HepG2 (cell line): ENCODE results near the gene EIF4G3. TPM values are rescaled to one million over a fixed set of nuclear protein-coding genes. Genes with fewer than 3 reads are reported as not detected.
A peak's percentile ranks its signal among the peaks of the same experiment; 100 is the strongest.

Experiments used
- ATF3 ChIP-seq: sonication (generic); formaldehyde crosslinking; IDR thresholded peaks from 2 replicates; pipeline ENCODE4 v1.4.0; 2020; ENCODE audit warnings: missing genetic modification reagents
- CBX1 ChIP-seq: IDR thresholded peaks from one replicate; pipeline ENCODE4 v1.6.1; 2016; ENCODE audit warnings: antibody characterized with exemption, low read depth
- CTCF ChIP-seq: sonication (generic); formaldehyde crosslinking; IDR thresholded peaks from 2 replicates; pipeline ENCODE4 v1.5.0; 2020; ENCODE audit warnings: mild to moderate bottlenecking, missing genetic modification reagents, moderate library complexity
- MAFF ChIP-seq: IDR thresholded peaks from 2 replicates; pipeline ENCODE4 v1.6.1; 2011; ENCODE audit warnings: low read depth, low read length, improper control_type of control experiment
- POLR2AphosphoS5 ChIP-seq: IDR thresholded peaks from 2 replicates; pipeline ENCODE4 v1.6.1; 2012; ENCODE audit warnings: low read depth, low read length
- PRDM10 ChIP-seq: sonication (generic); formaldehyde crosslinking; IDR thresholded peaks from 2 replicates; pipeline ENCODE4 v1.4.0; 2020; ENCODE audit warnings: low read depth, missing genetic modification reagents
- RARA ChIP-seq: IDR thresholded peaks from 2 replicates; pipeline ENCODE4 v1.6.1; 2016; ENCODE audit warnings: missing genetic modification reagents, missing compliant biosample characterization
- STAG1 ChIP-seq: sonication (generic); formaldehyde crosslinking; IDR thresholded peaks from 2 replicates; pipeline ENCODE4 v1.4.0; 2020; ENCODE audit warnings: missing genetic modification reagents
- ZNF124 ChIP-seq: sonication (generic); formaldehyde crosslinking; IDR thresholded peaks from 2 replicates; pipeline ENCODE4 v1.4.0; 2020; ENCODE audit warnings: missing genetic modification reagents
- ZNF282 ChIP-seq: fragments of 450-650 bp; IDR thresholded peaks from 2 replicates; pipeline ENCODE4 v1.6.1; 2018; ENCODE audit not compliant: partially characterized antibody
- ZNF543 ChIP-seq: sonication (generic); formaldehyde crosslinking; IDR thresholded peaks from 2 replicates; pipeline ENCODE4 v1.4.0; 2020; ENCODE audit warnings: mild to moderate bottlenecking, missing genetic modification reagents
- ZNF652 ChIP-seq: IDR thresholded peaks from 2 replicates; pipeline ENCODE4 v1.6.1; 2016; ENCODE audit warnings: low read depth, borderline replicate concordance
- ZNF709 ChIP-seq: sonication (generic); formaldehyde crosslinking; IDR thresholded peaks from 2 replicates; pipeline ENCODE4 v1.5.0; 2020; ENCODE audit warnings: mild to moderate bottlenecking, missing genetic modification reagents
- polyA plus RNA-seq, 8 experiments: library from polyadenylated mRNA; depleted of rRNA in 3 of 8; stranded (reverse) in 7 of 8; unstranded in 1 of 8; fragments of >200 nt; fragmentation: Illumina TruSeq in 4 of 8; extraction: Trizol in 4 of 8; gene quantifications; 2 replicates each; pipeline versions ENCODE4 v1.2.1 to v1.2.3, GENCODE V29; 2011 to 2016; ENCODE audit warnings: low read depth in 4 of 8, missing spikeins in 1 of 8, mixed read lengths in 1 of 8; ENCODE audit not compliant: insufficient read depth in 1 of 8
- total RNA-seq, 5 experiments: library from RNA; depleted of rRNA; stranded (reverse); fragments of >200 nt; fragmentation: Illumina TruSeq; extraction: Trizol; gene quantifications; 2 replicates each; pipeline ENCODE4 v1.2.3, GENCODE V29; 2016; ENCODE audit warnings: low read depth in 1 of 5
- TF ChIP-seq, protein P1 (sequence below), 2 experiments: sonication (generic) in 1 of 2; formaldehyde crosslinking in 1 of 2; IDR thresholded peaks; 2 replicates each; pipeline versions ENCODE4 v1.4.0 to v1.6.1; 2018 to 2020; ENCODE audit warnings: missing genetic modification reagents in 2 of 2, borderline replicate concordance in 1 of 2, low read depth in 1 of 2, mild to moderate bottlenecking in 1 of 2, missing biosample characterization in 1 of 2
- TF ChIP-seq, protein P2 (sequence below): sonication (generic); formaldehyde crosslinking; IDR thresholded peaks from 2 replicates; pipeline ENCODE4 v1.4.0; 2020; ENCODE audit warnings: missing genetic modification reagents, borderline replicate concordance
- TF ChIP-seq, protein P3 (sequence below): sonication (generic); formaldehyde crosslinking; IDR thresholded peaks from 2 replicates; pipeline ENCODE4 v1.8.0; 2022; ENCODE audit warnings: mild to moderate bottlenecking, missing genetic modification reagents, borderline replicate concordance

Gene EIF4G3
- total and polyA plus RNA-seq, 2 of the 13 experiments (the other 11 are each of a cell fraction or from before 2014, with no cell fraction given) = 22.2 to 27.6 TPM

GRCh38 chr1:20981915-20982314 lies 194.8 kb downstream of the EIF4G3 start (continued):
- TF ChIP-seq, protein P1, sequence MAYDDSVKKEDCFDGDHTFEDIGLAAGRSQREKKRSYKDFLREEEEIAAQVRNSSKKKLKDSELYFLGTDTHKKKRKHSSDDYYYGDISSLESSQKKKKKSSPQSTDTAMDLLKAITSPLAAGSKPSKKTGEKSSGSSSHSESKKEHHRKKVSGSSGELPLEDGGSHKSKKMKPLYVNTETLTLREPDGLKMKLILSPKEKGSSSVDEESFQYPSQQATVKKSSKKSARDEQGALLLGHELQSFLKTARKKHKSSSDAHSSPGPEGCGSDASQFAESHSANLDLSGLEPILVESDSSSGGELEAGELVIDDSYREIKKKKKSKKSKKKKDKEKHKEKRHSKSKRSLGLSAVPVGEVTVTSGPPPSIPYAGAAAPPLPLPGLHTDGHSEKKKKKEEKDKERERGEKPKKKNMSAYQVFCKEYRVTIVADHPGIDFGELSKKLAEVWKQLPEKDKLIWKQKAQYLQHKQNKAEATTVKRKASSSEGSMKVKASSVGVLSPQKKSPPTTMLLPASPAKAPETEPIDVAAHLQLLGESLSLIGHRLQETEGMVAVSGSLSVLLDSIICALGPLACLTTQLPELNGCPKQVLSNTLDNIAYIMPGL (CRISPR knock-in tag; IDR thresholded peaks at IDR 0.05; ENCODE audit: borderline replicate concordance in 1 of 2, low read depth in 1 of 2) = no peak
- TF ChIP-seq STAG1 (peak; percentile 63), POLR2AphosphoS5 (no peak), ZNF652 (CRISPR knock-in tag) (no peak), ZNF282 (no peak), RARA (CRISPR knock-in tag) (no peak), ZNF543 (CRISPR knock-in tag) (no peak), ATF3 (CRISPR knock-in tag) (no peak), PRDM10 (no peak), ZNF709 (CRISPR knock-in tag) (no peak), CTCF (CRISPR knock-in tag) (peak; percentile 58), MAFF (peak; percentile 80), CBX1 (no peak), ZNF124 (CRISPR knock-in tag) (no peak)
- TF ChIP-seq, protein P2, sequence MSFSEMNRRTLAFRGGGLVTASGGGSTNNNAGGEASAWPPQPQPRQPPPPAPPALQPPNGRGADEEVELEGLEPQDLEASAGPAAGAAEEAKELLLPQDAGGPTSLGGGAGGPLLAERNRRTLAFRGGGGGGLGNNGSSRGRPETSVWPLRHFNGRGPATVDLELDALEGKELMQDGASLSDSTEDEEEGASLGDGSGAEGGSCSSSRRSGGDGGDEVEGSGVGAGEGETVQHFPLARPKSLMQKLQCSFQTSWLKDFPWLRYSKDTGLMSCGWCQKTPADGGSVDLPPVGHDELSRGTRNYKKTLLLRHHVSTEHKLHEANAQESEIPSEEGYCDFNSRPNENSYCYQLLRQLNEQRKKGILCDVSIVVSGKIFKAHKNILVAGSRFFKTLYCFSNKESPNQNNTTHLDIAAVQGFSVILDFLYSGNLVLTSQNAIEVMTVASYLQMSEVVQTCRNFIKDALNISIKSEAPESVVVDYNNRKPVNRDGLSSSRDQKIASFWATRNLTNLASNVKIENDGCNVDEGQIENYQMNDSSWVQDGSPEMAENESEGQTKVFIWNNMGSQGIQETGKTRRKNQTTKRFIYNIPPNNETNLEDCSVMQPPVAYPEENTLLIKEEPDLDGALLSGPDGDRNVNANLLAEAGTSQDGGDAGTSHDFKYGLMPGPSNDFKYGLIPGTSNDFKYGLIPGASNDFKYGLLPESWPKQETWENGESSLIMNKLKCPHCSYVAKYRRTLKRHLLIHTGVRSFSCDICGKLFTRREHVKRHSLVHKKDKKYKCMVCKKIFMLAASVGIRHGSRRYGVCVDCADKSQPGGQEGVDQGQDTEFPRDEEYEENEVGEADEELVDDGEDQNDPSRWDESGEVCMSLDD (CRISPR knock-in tag) = no peak
- TF ChIP-seq, protein P3, sequence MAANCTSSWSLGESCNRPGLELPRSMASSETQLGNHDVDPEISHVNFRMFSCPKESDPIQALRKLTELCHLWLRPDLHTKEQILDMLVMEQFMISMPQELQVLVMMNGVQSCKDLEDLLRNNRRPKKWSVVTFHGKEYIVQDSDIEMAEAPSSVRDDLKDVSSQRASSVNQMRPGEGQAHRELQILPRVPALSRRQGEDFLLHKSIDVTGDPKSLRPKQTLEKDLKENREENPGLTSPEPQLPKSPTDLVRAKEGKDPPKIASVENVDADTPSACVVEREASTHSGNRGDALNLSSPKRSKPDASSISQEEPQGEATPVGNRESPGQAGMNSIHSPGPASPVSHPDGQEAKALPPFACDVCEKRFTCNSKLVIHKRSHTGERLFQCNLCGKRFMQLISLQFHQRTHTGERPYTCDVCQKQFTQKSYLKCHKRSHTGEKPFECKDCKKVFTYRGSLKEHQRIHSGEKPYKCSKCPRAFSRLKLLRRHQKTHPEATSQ = no peak
